Endothelial cell of umbilical vein (primary cell): ENCODE results near the gene M6PR. TPM values are rescaled to one million over a fixed set of nuclear protein-coding genes. Genes with fewer than 3 reads are reported as not detected.

ENCODE experiments used
- BruUV-seq: library from RNA; stranded (reverse); fragments of 400-500 nt; replicated peaks from 2 replicates; lab custom pipeline; 2021; lab: Mats Ljungman, UMichigan
- CTCF ChIA-PET: fragments of 300-600, 350-600 bp; sonication (Branson Sonifier 250); formaldehyde crosslinking; loops from one replicate; lab custom pipeline; 2021; ENCODE audit warnings: antibody characterized with exemption, inconsistent platforms; lab: Charles Lee
- POLR2A ChIA-PET: fragments of 300-600, 350-600 bp; sonication (Branson Sonifier 250); formaldehyde crosslinking; loops from one replicate; lab custom pipeline; 2021; ENCODE audit warnings: antibody characterized with exemption, inconsistent platforms; lab: Charles Lee
- DNase-seq: peaks from one replicate; pipeline ENCODE4 v3.0.0-alpha.2; 2011; ENCODE audit warnings: low read depth, low spot score
- FAIRE-seq: peaks from 2 replicates; lab custom pipeline; 2011; peaks lifted over from hg19 to GRCh38; lab: Jason Lieb, UNC
- H2AFZ ChIP-seq: 2 replicates; pipeline ENCODE4 v1.6.0; 2012; ENCODE audit warnings: low read depth, low read length, control low read depth, inconsistent platforms
- H3K27ac ChIP-seq: 2 replicates; pipeline ENCODE4 v1.5.1; 2011; ENCODE audit warnings: low read depth, mild to moderate bottlenecking, control low read depth, low read length, moderate library complexity; ENCODE audit not compliant: insufficient read depth
- H3K27me3 ChIP-seq, 2 experiments: 2 replicates each; pipeline versions ENCODE4 v1.6.0 to v1.6.1; 2011; ENCODE audit warnings: low read length in 2 of 2, mixed read lengths in 1 of 2; ENCODE audit not compliant: control insufficient read depth in 2 of 2, insufficient read depth in 2 of 2
- H3K36me3 ChIP-seq, 2 experiments: 2 replicates in 1 of 2; 3 replicates in 1 of 2; pipeline ENCODE4 v1.5.1; 2011; ENCODE audit warnings: low read length in 2 of 2, mild to moderate bottlenecking in 1 of 2, moderate library complexity in 1 of 2; ENCODE audit not compliant: control insufficient read depth in 2 of 2, insufficient read depth in 2 of 2; ENCODE audit errors: extremely low read depth in 1 of 2
- H3K4me1 ChIP-seq: 3 replicates; pipeline ENCODE4 v1.5.1; 2011; ENCODE audit warnings: mild to moderate bottlenecking, low read length; ENCODE audit not compliant: control insufficient read depth, insufficient read depth; ENCODE audit errors: extremely low read depth
- H3K4me2 ChIP-seq: 2 replicates; pipeline ENCODE4 v1.6.1; 2011; ENCODE audit warnings: low read length, control low read depth, mixed read lengths; ENCODE audit not compliant: insufficient read depth
- H3K4me3 ChIP-seq, 3 experiments: fragments of 200-600 bp in 1 of 3; sonication (generic), shearing (Covaris generic) in 1 of 3; replicated peaks in 1 of 3; 2 replicates each; pipeline ENCODE4 v1.5.1; 2011 to 2016; ENCODE audit warnings: control low read depth in 3 of 3, low read length in 3 of 3, mild to moderate bottlenecking in 2 of 3, inconsistent platforms in 1 of 3, low read depth in 1 of 3, moderate library complexity in 1 of 3; ENCODE audit not compliant: insufficient read depth in 1 of 3
- H3K79me2 ChIP-seq: 2 replicates; pipeline ENCODE4 v1.6.0; 2012; ENCODE audit warnings: low read length, inconsistent platforms; ENCODE audit not compliant: control insufficient read depth, insufficient read depth
- H3K9ac ChIP-seq: replicated peaks from 2 replicates; pipeline ENCODE3; 2011; ENCODE audit warnings: low read length, control low read depth; ENCODE audit not compliant: insufficient read depth; ENCODE audit errors: extremely low read depth
- H3K9me1 ChIP-seq: replicated peaks from 3 replicates; pipeline ENCODE4 v1.6.0; 2011; ENCODE audit warnings: mild to moderate bottlenecking, low read length; ENCODE audit not compliant: control insufficient read depth, insufficient read depth; ENCODE audit errors: extremely low read depth
- H3K9me3 ChIP-seq: replicated peaks from 2 replicates; pipeline ENCODE4 v1.5.1; 2012; ENCODE audit warnings: low read length, inconsistent platforms; ENCODE audit not compliant: control insufficient read depth, insufficient read depth
- H4K20me1 ChIP-seq: replicated peaks from 2 replicates; pipeline ENCODE3; 2011; ENCODE audit warnings: mild to moderate bottlenecking, low read length; ENCODE audit not compliant: control insufficient read depth, insufficient read depth; ENCODE audit errors: extremely low read depth
- EZH2 ChIP-seq: IDR thresholded peaks from 2 replicates; pipeline ENCODE4 v1.6.1; 2012; ENCODE audit warnings: borderline replicate concordance, low read depth, mild to moderate bottlenecking, moderate library complexity, low read length, inconsistent platforms; ENCODE audit not compliant: severe bottlenecking
- FOS ChIP-seq: IDR thresholded peaks from 2 replicates; pipeline ENCODE4 v1.6.1; 2011; ENCODE audit warnings: mild to moderate bottlenecking, low read length, moderate library complexity, borderline replicate concordance; ENCODE audit not compliant: insufficient read depth
- GATA2 ChIP-seq: IDR thresholded peaks from 2 replicates; pipeline ENCODE4 v1.7.0; 2011; ENCODE audit warnings: low read depth, mild to moderate bottlenecking, moderate library complexity, mixed read lengths, low read length; ENCODE audit not compliant: insufficient read length, insufficient read depth
- JUN ChIP-seq: IDR thresholded peaks from 2 replicates; pipeline ENCODE4 v1.6.1; 2011; ENCODE audit warnings: borderline replicate concordance, low read depth; ENCODE audit not compliant: insufficient read length, insufficient read depth
- MYC ChIP-seq: IDR thresholded peaks from one replicate; pipeline ENCODE4 v1.6.1; 2011; ENCODE audit warnings: mild to moderate bottlenecking, low read depth, low read length
- POLR2A ChIP-seq: IDR thresholded peaks from 2 replicates; pipeline ENCODE4 v1.6.1; 2012; ENCODE audit warnings: low read depth, mild to moderate bottlenecking, control low read depth, low read length
- POLR2AphosphoS5 ChIP-seq: IDR thresholded peaks from 2 replicates; pipeline ENCODE4 v1.6.1; 2012; ENCODE audit warnings: low read depth, mild to moderate bottlenecking, control low read depth, low read length, moderate library complexity; ENCODE audit not compliant: insufficient read depth
- dilution Hi-C: fragments of 300-500 bp; cut with MboI; formaldehyde crosslinking; loops from one replicate; pipeline ENCODE4 v1.15.0; 2019; ENCODE audit warnings: low sequenced_read_pairs; ENCODE audit not compliant: extremely low pct_ligation_motif_present
- intact Hi-C: fragments of 100-400 bp; cut with micrococcal nuclease; formaldehyde crosslinking; loops from one replicate; pipeline ENCODE4 v1.10.0; 2022
- polyA plus RNA-seq, 4 experiments: library from polyadenylated mRNA; depleted of rRNA in 3 of 4; stranded (reverse) in 3 of 4; unstranded in 1 of 4; fragments of >200 nt; gene quantifications; 2 replicates each; pipeline versions ENCODE4 v1.2.1 to v1.2.3, GENCODE V29; 2011 to 2012; ENCODE audit warnings: missing spikeins in 1 of 4
- total RNA-seq: library from RNA; stranded (reverse); gene quantifications from 2 replicates; pipeline ENCODE4 v1.2.3, GENCODE V29; 2021
- TF ChIP-seq, protein P1 (sequence below), 2 donors: IDR thresholded peaks; 1 replicate in 1 of 2; 2 replicates in 1 of 2; pipeline ENCODE4 v1.5.1; 2011; ENCODE audit warnings: low read length in 2 of 2, mild to moderate bottlenecking in 2 of 2, moderate library complexity in 2 of 2, control low read depth in 1 of 2, inconsistent platforms in 1 of 2, low read depth in 1 of 2; ENCODE audit not compliant: insufficient read depth in 1 of 2; ENCODE audit errors: extremely low read depth in 1 of 2
- TF ChIP-seq, protein P2 (sequence below): IDR thresholded peaks from 2 replicates; pipeline ENCODE4 v1.6.1; 2011; ENCODE audit not compliant: insufficient read depth, insufficient read length

Gene M6PR
- total and polyA plus RNA-seq, 2 donors (not counting 3 experiments of a cell fraction or from before 2014, with no cell fraction given) = 124 to 142 TPM

DNA sequence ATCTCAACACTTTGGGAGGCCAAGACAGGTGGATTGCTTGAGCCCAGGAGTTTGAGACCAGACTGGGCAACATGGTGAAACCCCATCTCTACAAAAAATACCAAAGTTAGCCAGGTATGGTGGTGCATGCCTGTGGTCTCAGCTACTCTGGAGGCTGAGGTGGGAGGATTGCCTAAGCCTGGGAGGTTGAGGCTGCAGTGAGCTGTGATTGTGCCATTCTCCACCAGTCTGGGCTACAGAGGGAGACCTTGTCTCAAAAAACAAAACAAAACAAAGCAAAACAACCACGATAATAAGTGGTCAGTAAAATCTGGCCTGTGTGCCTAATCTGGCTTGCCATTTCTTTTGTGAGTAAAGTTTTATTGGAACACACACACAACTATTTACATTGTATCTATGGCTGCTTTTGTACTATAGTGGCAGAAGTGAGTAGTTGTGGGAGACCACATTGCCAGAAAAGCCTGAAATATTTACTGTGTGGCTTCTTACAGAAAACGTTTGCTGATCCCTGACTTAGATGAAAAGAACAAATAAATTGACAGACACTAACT is 20.5 kb upstream of the M6PR start:
- Histone ChIP-seq H3K4me3 (no peak overlapping the region), H3K9me1 (no peaks in the 10 kb centered on the region), H3K4me1 (no peaks in the 10 kb centered on the region), H3K79me2 (no peaks in the 10 kb centered on the region), H3K9ac (no peak overlapping the region), H3K9me3 (no peaks in the 10 kb centered on the region), H3K27me3 (no peaks in the 10 kb centered on the region), H3K4me2 (no peak overlapping the region), H3K36me3 (no peaks in the 10 kb centered on the region), H4K20me1 (no peaks in the 10 kb centered on the region), H3K27ac (no peak overlapping the region), H2AFZ (no peak overlapping the region)
- ChIA-PET CTCF (no interaction called here), POLR2A (no interaction called here)
- dilution Hi-C loops (no loop called here), intact Hi-C loops (no loop called here)
- FAIRE-seq (no peak), DNase-seq (no peak)
- TF ChIP-seq FOS (no peak), POLR2A (no peak), POLR2AphosphoS5 (no peak), JUN (no peak), GATA2 (no peak), EZH2 (no peak), MYC (no peak)
- TF ChIP-seq, protein P1, sequence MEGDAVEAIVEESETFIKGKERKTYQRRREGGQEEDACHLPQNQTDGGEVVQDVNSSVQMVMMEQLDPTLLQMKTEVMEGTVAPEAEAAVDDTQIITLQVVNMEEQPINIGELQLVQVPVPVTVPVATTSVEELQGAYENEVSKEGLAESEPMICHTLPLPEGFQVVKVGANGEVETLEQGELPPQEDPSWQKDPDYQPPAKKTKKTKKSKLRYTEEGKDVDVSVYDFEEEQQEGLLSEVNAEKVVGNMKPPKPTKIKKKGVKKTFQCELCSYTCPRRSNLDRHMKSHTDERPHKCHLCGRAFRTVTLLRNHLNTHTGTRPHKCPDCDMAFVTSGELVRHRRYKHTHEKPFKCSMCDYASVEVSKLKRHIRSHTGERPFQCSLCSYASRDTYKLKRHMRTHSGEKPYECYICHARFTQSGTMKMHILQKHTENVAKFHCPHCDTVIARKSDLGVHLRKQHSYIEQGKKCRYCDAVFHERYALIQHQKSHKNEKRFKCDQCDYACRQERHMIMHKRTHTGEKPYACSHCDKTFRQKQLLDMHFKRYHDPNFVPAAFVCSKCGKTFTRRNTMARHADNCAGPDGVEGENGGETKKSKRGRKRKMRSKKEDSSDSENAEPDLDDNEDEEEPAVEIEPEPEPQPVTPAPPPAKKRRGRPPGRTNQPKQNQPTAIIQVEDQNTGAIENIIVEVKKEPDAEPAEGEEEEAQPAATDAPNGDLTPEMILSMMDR (IDR thresholded peaks at IDR 0.05; ENCODE audit: extremely low read depth in 1 of 2, insufficient read depth in 1 of 2, low read depth in 1 of 2, low read length in 2 of 2) = no peak
- TF ChIP-seq, protein P2, sequence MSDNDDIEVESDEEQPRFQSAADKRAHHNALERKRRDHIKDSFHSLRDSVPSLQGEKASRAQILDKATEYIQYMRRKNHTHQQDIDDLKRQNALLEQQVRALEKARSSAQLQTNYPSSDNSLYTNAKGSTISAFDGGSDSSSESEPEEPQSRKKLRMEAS = no peak
- BruUV-seq = no TSS peak
